Stimulated activated CD4-positive, alpha-beta T cell treated with anti-CD3 and anti-CD28 coated beads, TNF-alpha, amount 100 ng/mL, for 4 hours (primary cell): ENCODE measurements around the gene SCNN1G.

ENCODE experiments used
- DNase-seq, 3 experiments: peaks; one replicate each; pipeline ENCODE4 v3.0.0-alpha.2; 2020; ENCODE audit warnings: low read depth in 3 of 3

Gene SCNN1G

GRCh38 chr16:23152386-23153178 is 30.0 kb upstream of the SCNN1G start:
- no peak for DNase-seq

GRCh38 chr16:23155445-23156049 is 27.0 kb upstream of the SCNN1G start:
- DNase-seq: no peak

- DNase-seq: no peak
Measured at GRCh38 chr16:23156110-23156509, 26.4 kb upstream of the SCNN1G start.

- DNase-seq: no peak
Measured at GRCh38 chr16:23156946-23157460, 25.5 kb upstream of the SCNN1G start.

GRCh38 chr16:23158114-23158513 is 24.4 kb upstream of the SCNN1G start:
- DNase-seq: no peak

GRCh38 chr16:23160082-23160481 is 22.5 kb upstream of the SCNN1G start:
- DNase-seq: no peak

GRCh38 chr16:23160574-23160973 is 22.0 kb upstream of the SCNN1G start:
- no peak for DNase-seq

GRCh38 chr16:23163921-23164320 is 18.6 kb upstream of the SCNN1G start:
- no peak for DNase-seq

- DNase-seq: no peak
Measured at GRCh38 chr16:23164736-23165135, 17.8 kb upstream of the SCNN1G start.

- DNase-seq: no peak
Measured at GRCh38 chr16:23172583-23172982, 10.0 kb upstream of the SCNN1G start.

- no peak for DNase-seq
Measured at GRCh38 chr16:23172994-23173393, 9.6 kb upstream of the SCNN1G start.

GRCh38 chr16:23174622-23175021 is 7.9 kb upstream of the SCNN1G start:
- DNase-seq: no peak

- DNase-seq: no peak
Measured at GRCh38 chr16:23175651-23176050, 6.9 kb upstream of the SCNN1G start.

- no peak for DNase-seq
Measured at GRCh38 chr16:23181506-23181905, 1.0 kb upstream of the SCNN1G start.

- DNase-seq: peak; percentile 14 to 54 (median 36)
Measured at GRCh38 chr16:23182206-23182678, 303 bp upstream of the SCNN1G start.

GRCh38 chr16:23183543-23183862 is 958 bp downstream of the SCNN1G start:
- DNase-seq: no peak

- DNase-seq: no peak
Measured at GRCh38 chr16:23185656-23186055, 3.1 kb downstream of the SCNN1G start.

- DNase-seq: no peak
Measured at GRCh38 chr16:23186171-23186570, 3.6 kb downstream of the SCNN1G start.

GRCh38 chr16:23187341-23187740 is 4.8 kb downstream of the SCNN1G start:
- DNase-seq: no peak

GRCh38 chr16:23188911-23189310 is 6.4 kb downstream of the SCNN1G start:
- DNase-seq: no peak

GRCh38 chr16:23194497-23195221 is 12.1 kb downstream of the SCNN1G start:
- no peak for DNase-seq

- DNase-seq: no peak
Measured at GRCh38 chr16:23195366-23195978, 12.9 kb downstream of the SCNN1G start.
